ENCODE measurements around the gene SRGAP1.
"Not testable (repeated sequence)": the region's sequence is repeated elsewhere in the genome, so short reads cannot be mapped to it uniquely, and the experiment has no call there.

The SRGAP1 gene

GRCh38 chr12:63862187-63862968 is 17.9 kb downstream of the SRGAP1 start:
- no peak for ATAC-seq (replicated peaks; ENCODE audit: extremely low read depth, poor library complexity, severe bottlenecking)
- no peak for DNase-seq (ENCODE audit: low spot score in 2 of 2)
- H3K27ac Mint-ChIP-seq (ENCODE audit: low read depth), result no peak overlapping the region
- no peaks in the 10 kb centered on the region for H3K36me3 Mint-ChIP-seq (ENCODE audit: insufficient read depth)
- no peaks in the 10 kb centered on the region for H3K9me3 Mint-ChIP-seq
- no peak overlapping the region for H3K4me3 Mint-ChIP-seq
- H3K4me1 Mint-ChIP-seq, result no peaks in the 10 kb centered on the region
- peaks cover 22% of the 10 kb centered on the region for H3K27me3 Mint-ChIP-seq

- ATAC-seq (replicated peaks; ENCODE audit: extremely low read depth, poor library complexity, severe bottlenecking), result no peak
- Mint-ChIP-seq H3K4me1 (no peaks in the 10 kb centered on the region), H3K36me3 (ENCODE audit: insufficient read depth) (no peaks in the 10 kb centered on the region), H3K27me3 (peaks cover 22% of the 10 kb centered on the region), H3K9me3 (no peaks in the 10 kb centered on the region), H3K27ac (ENCODE audit: low read depth) (no peak overlapping the region), H3K4me3 (no peak overlapping the region)
- DNase-seq (ENCODE audit: low spot score in 2 of 2), result no peak
Observed at GRCh38 chr12:63862969-63863230, 18.4 kb downstream of the SRGAP1 start.

DNA sequence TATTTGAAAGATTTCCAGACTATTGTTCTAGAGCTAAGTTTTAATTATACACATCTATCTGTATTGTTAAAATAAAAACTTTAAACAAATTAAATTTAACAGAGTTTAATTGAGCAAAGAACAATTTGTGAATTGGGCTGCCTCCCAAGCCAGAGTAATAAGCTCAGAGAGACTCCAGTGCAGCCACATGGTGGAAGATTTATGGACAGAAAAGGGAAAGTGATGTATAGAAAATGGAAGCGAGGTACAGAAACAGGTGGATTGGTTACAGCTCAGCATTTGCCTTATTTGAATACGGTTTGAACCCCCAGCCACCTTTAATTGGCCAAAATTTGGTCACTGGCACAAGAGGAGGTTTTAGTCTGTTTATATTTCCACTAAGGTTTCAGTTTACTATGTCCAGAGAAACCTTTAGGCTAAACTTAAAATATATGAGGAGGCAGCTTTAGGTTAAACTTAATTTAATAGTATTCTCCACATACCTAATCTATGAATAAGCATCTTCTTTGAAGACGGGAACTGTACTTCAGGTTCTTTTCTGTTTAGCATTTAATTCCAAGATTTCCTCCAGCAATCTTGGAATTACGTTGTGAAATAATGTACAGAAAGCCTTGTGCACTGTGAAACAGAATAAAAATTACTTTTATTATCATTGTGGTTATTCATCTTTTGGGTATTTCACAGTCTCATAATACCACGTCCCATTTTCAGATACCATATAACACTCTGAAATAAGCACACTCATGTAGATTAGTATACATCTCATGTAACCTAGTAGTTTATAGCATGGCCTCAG is 19.4 kb downstream of the SRGAP1 start:
- H3K27me3 Mint-ChIP-seq, result peaks cover 31% of the 10 kb centered on the region
- no peaks in the 10 kb centered on the region for H3K9me3 Mint-ChIP-seq
- H3K27ac Mint-ChIP-seq (ENCODE audit: low read depth), result no peak overlapping the region
- no peak for DNase-seq (ENCODE audit: low spot score in 2 of 2)
- no peak for ATAC-seq (replicated peaks; ENCODE audit: extremely low read depth, poor library complexity, severe bottlenecking)
- no peak overlapping the region for H3K4me3 Mint-ChIP-seq
- H3K36me3 Mint-ChIP-seq (ENCODE audit: insufficient read depth), result no peaks in the 10 kb centered on the region
- no peaks in the 10 kb centered on the region for H3K4me1 Mint-ChIP-seq

DNA sequence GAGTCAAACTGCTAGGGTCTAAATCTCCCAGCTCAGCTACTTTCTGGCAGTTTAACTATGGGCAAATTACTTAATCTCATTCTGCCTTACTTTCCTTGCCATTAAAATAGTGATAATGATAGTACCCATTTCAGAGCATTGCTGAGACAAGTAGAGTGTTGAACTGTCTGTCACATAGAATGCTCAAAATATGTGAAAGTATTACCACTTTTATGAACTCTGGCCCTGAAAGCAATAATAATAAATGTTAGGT is 19.9 kb downstream of the SRGAP1 start:
- DNase-seq (ENCODE audit: low spot score in 2 of 2) (no peak), ATAC-seq (replicated peaks; ENCODE audit: extremely low read depth, poor library complexity, severe bottlenecking) (no peak)
- Mint-ChIP-seq H3K27me3 (peaks cover 31% of the 10 kb centered on the region), H3K4me1 (no peaks in the 10 kb centered on the region), H3K4me3 (no peak overlapping the region), H3K27ac (ENCODE audit: low read depth) (no peak overlapping the region), H3K9me3 (no peaks in the 10 kb centered on the region), H3K36me3 (ENCODE audit: insufficient read depth) (no peaks in the 10 kb centered on the region)

GRCh38 chr12:63865448-63865847 is 20.9 kb downstream of the SRGAP1 start:
- Mint-ChIP-seq H3K36me3 (ENCODE audit: insufficient read depth) (no peaks in the 10 kb centered on the region), H3K27ac (ENCODE audit: low read depth) (no peak overlapping the region), H3K27me3 (peaks cover 31% of the 10 kb centered on the region), H3K9me3 (no peaks in the 10 kb centered on the region), H3K4me1 (no peaks in the 10 kb centered on the region), H3K4me3 (no peak overlapping the region)
- ATAC-seq (replicated peaks; ENCODE audit: extremely low read depth, poor library complexity, severe bottlenecking) (no peak), DNase-seq (ENCODE audit: low spot score in 2 of 2) (no peak)

GRCh38 chr12:63867053-63867452 is 22.6 kb downstream of the SRGAP1 start:
- H3K27ac Mint-ChIP-seq (ENCODE audit: low read depth), result no peak overlapping the region
- no peaks in the 10 kb centered on the region for H3K36me3 Mint-ChIP-seq (ENCODE audit: insufficient read depth)
- H3K4me3 Mint-ChIP-seq, result no peak overlapping the region
- H3K9me3 Mint-ChIP-seq, result no peaks in the 10 kb centered on the region
- H3K27me3 Mint-ChIP-seq, result peaks cover 41% of the 10 kb centered on the region
- ATAC-seq (replicated peaks; ENCODE audit: extremely low read depth, poor library complexity, severe bottlenecking) (no peak), DNase-seq (ENCODE audit: low spot score in 2 of 2) (no peak)
- no peaks in the 10 kb centered on the region for H3K4me1 Mint-ChIP-seq

GRCh38 chr12:63869656-63870055 is 25.2 kb downstream of the SRGAP1 start:
- Mint-ChIP-seq H3K4me1 (no peaks in the 10 kb centered on the region), H3K9me3 (no peaks in the 10 kb centered on the region), H3K27ac (ENCODE audit: low read depth) (no peak overlapping the region), H3K27me3 (peaks cover 67% of the 10 kb centered on the region), H3K4me3 (no peak overlapping the region), H3K36me3 (ENCODE audit: insufficient read depth) (no peaks in the 10 kb centered on the region)
- DNase-seq (ENCODE audit: low spot score in 2 of 2), result no peak
- ATAC-seq (replicated peaks; ENCODE audit: extremely low read depth, poor library complexity, severe bottlenecking), result no peak

GRCh38 chr12:63870838-63871237 is 26.3 kb downstream of the SRGAP1 start:
- peaks cover 75% of the 10 kb centered on the region for H3K27me3 Mint-ChIP-seq
- H3K4me1 Mint-ChIP-seq, result no peaks in the 10 kb centered on the region
- no peaks in the 10 kb centered on the region for H3K36me3 Mint-ChIP-seq (ENCODE audit: insufficient read depth)
- no peak overlapping the region for H3K27ac Mint-ChIP-seq (ENCODE audit: low read depth)
- no peaks in the 10 kb centered on the region for H3K9me3 Mint-ChIP-seq
- no peak for ATAC-seq (replicated peaks; ENCODE audit: extremely low read depth, poor library complexity, severe bottlenecking)
- no peak for DNase-seq (ENCODE audit: low spot score in 2 of 2)
- H3K4me3 Mint-ChIP-seq, result no peak overlapping the region

- DNase-seq (ENCODE audit: low spot score in 2 of 2), result no peak
- no peak overlapping the region for H3K4me3 Mint-ChIP-seq
- no peak overlapping the region for H3K27ac Mint-ChIP-seq (ENCODE audit: low read depth)
- no peaks in the 10 kb centered on the region for H3K9me3 Mint-ChIP-seq
- H3K36me3 Mint-ChIP-seq (ENCODE audit: insufficient read depth), result no peaks in the 10 kb centered on the region
- peaks cover 60% of the 10 kb centered on the region for H3K27me3 Mint-ChIP-seq
- no peaks in the 10 kb centered on the region for H3K4me1 Mint-ChIP-seq
- ATAC-seq (replicated peaks; ENCODE audit: extremely low read depth, poor library complexity, severe bottlenecking), result no peak
Observed at GRCh38 chr12:63874897-63875480, 30.5 kb downstream of the SRGAP1 start.

GRCh38 chr12:63875703-63876102 is 31.2 kb downstream of the SRGAP1 start:
- Mint-ChIP-seq H3K4me1 (no peaks in the 10 kb centered on the region), H3K9me3 (no peaks in the 10 kb centered on the region), H3K27ac (ENCODE audit: low read depth) (no peak overlapping the region), H3K4me3 (no peak overlapping the region), H3K36me3 (ENCODE audit: insufficient read depth) (no peaks in the 10 kb centered on the region), H3K27me3 (peaks cover 60% of the 10 kb centered on the region)
- DNase-seq (ENCODE audit: low spot score in 2 of 2), result no peak
- no peak for ATAC-seq (replicated peaks; ENCODE audit: extremely low read depth, poor library complexity, severe bottlenecking)

GRCh38 chr12:63876980-63877379 is 32.5 kb downstream of the SRGAP1 start:
- no peak for DNase-seq (ENCODE audit: low spot score in 2 of 2)
- H3K27ac Mint-ChIP-seq (ENCODE audit: low read depth), result no peak overlapping the region

DNA sequence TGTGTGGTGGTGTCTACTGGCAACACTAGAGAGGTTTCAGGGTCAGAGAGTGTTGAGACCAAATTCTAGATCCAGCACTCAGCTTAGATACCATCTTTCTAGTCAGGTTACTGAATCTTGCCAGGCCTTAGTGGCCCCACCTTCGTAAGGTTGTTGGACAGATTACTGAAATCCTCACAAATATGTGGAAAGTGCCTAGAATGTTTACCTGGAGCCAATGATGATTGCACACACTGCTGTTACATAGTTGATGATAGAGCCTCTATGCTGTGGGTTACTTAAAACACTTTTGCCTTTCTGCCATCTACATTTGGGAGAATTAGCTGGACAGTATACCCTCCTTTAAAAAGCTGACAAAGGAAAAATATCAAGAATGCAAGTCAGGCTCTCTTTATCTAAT is 33.2 kb downstream of the SRGAP1 start:
- no peaks in the 10 kb centered on the region for H3K36me3 Mint-ChIP-seq (ENCODE audit: insufficient read depth)
- no peak for ATAC-seq (replicated peaks; ENCODE audit: extremely low read depth, poor library complexity, severe bottlenecking)
- peaks cover 44% of the 10 kb centered on the region for H3K27me3 Mint-ChIP-seq
- H3K9me3 Mint-ChIP-seq, result no peaks in the 10 kb centered on the region
- no peaks in the 10 kb centered on the region for H3K4me1 Mint-ChIP-seq
- no peak for DNase-seq (ENCODE audit: low spot score in 2 of 2)
- H3K27ac Mint-ChIP-seq (ENCODE audit: low read depth), result no peak overlapping the region
- H3K4me3 Mint-ChIP-seq, result no peak overlapping the region

More at GRCh38 chr12:63876980-63877379, 32.5 kb downstream of the SRGAP1 start:
- no peaks in the 10 kb centered on the region for H3K4me1 Mint-ChIP-seq
- H3K36me3 Mint-ChIP-seq (ENCODE audit: insufficient read depth), result no peaks in the 10 kb centered on the region
- H3K4me3 Mint-ChIP-seq, result no peak overlapping the region
- peaks cover 51% of the 10 kb centered on the region for H3K27me3 Mint-ChIP-seq
- ATAC-seq (replicated peaks; ENCODE audit: extremely low read depth, poor library complexity, severe bottlenecking), result no peak
- no peaks in the 10 kb centered on the region for H3K9me3 Mint-ChIP-seq

DNA sequence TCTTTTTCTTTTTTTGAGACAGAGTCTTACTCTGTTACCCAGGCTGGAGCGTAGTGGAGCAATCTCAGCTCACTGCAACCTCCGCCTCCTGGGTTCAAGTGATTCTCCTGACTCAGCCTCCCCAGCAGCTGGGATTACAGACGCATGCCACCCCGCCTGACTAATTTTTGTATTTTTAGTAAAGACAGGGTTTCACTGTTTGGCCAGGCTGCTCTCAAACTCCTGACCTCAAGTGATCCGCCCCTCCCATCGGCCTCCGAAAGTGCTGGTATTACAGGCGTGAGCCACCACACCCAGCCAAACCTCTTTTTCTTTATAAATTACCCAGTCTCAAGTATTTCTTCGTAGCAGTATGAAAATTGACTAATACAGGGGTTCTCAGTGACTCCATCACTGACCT is 35.7 kb downstream of the SRGAP1 start:
- not testable (repeated sequence) for H3K27ac Mint-ChIP-seq (ENCODE audit: low read depth); H3K4me1 Mint-ChIP-seq; H3K4me3 Mint-ChIP-seq; ATAC-seq (replicated peaks; ENCODE audit: extremely low read depth, poor library complexity, severe bottlenecking); H3K9me3 Mint-ChIP-seq; DNase-seq (ENCODE audit: low spot score in 2 of 2); H3K36me3 Mint-ChIP-seq (ENCODE audit: insufficient read depth)
- peaks cover 18% of the 10 kb centered on the region for H3K27me3 Mint-ChIP-seq

All from central memory CD8-positive, alpha-beta T cell (primary cell).